DND-41 (cell line): ENCODE data around the gene TOP3B.

Experiments
- ATAC-seq: fragments of 200-7000 bp; cut with Tn5 transposase; 3 replicates; pipeline ENCODE4 v1.9.1; 2021; ENCODE audit warnings: low read depth; ENCODE audit not compliant: insufficient read depth
- DNase-seq: peaks from one replicate; pipeline ENCODE4 v3.0.0-alpha.2; 2020
- H2AFZ ChIP-seq: 2 replicates; pipeline ENCODE4 v1.6.0; 2012; ENCODE audit warnings: low read depth, low read length
- H3K27ac ChIP-seq: 2 replicates; pipeline ENCODE4 v1.5.1; 2012; ENCODE audit warnings: low read length, inconsistent platforms
- H3K27me3 ChIP-seq: fragments of 200-600 bp; sonication (generic); 2 replicates; pipeline ENCODE4 v1.6.0; 2012; ENCODE audit warnings: low read length, mild to moderate bottlenecking, inconsistent platforms; ENCODE audit not compliant: insufficient read depth, poor library complexity
- H3K36me3 ChIP-seq: 2 replicates; pipeline ENCODE4 v1.5.1; 2012; ENCODE audit warnings: low read length, inconsistent platforms; ENCODE audit not compliant: insufficient read depth
- H3K4me1 ChIP-seq: 2 replicates; pipeline ENCODE4 v1.5.1; 2012; ENCODE audit warnings: mild to moderate bottlenecking, low read length; ENCODE audit not compliant: insufficient read depth
- H3K4me2 ChIP-seq: 2 replicates; pipeline ENCODE4 v1.6.0; 2012; ENCODE audit warnings: mild to moderate bottlenecking, moderate library complexity, low read length, inconsistent platforms; ENCODE audit not compliant: insufficient read depth
- H3K4me3 ChIP-seq, 2 experiments: fragments of 200-600 bp in 1 of 2; shearing (Covaris generic) in 1 of 2; 2 replicates each; pipeline ENCODE4 v1.5.1; 2012 to 2016; ENCODE audit warnings: inconsistent platforms in 2 of 2, low read length in 2 of 2, mild to moderate bottlenecking in 2 of 2, low read depth in 1 of 2, moderate library complexity in 1 of 2
- H3K79me2 ChIP-seq: 2 replicates; pipeline ENCODE4 v1.6.0; 2012; ENCODE audit warnings: low read length, inconsistent platforms; ENCODE audit not compliant: insufficient read depth
- H3K9ac ChIP-seq: 2 replicates; pipeline ENCODE4 v1.6.0; 2012; ENCODE audit warnings: low read depth, mild to moderate bottlenecking, inconsistent platforms, low read length, moderate library complexity
- H3K9me3 ChIP-seq: 2 replicates; pipeline ENCODE4 v1.5.1; 2012; ENCODE audit warnings: low read length, moderate library complexity, mild to moderate bottlenecking, inconsistent platforms; ENCODE audit not compliant: insufficient read depth, severe bottlenecking
- H4K20me1 ChIP-seq: 2 replicates; pipeline ENCODE4 v1.6.0; 2012; ENCODE audit warnings: low read length; ENCODE audit not compliant: insufficient read depth
- CTCF ChIP-seq: IDR thresholded peaks from 2 replicates; pipeline ENCODE4 v1.5.1; 2012; ENCODE audit warnings: borderline replicate concordance, low read length, moderate library complexity, mild to moderate bottlenecking; ENCODE audit not compliant: poor library complexity, severe bottlenecking; ENCODE audit errors: extremely low read depth
- EZH2 ChIP-seq: IDR thresholded peaks from 3 replicates; pipeline ENCODE4 v1.6.1; 2012; ENCODE audit warnings: borderline replicate concordance, low read depth, mild to moderate bottlenecking, moderate library complexity, low read length, inconsistent platforms; ENCODE audit not compliant: severe bottlenecking

TOP3B gene

GRCh38 chr22:21921184-21921721, 61.3 kb downstream of the TOP3B start:
- Histone ChIP-seq H3K4me3 (no peak overlapping the region), H2AFZ (no peak overlapping the region), H3K79me2 (no peaks in the 10 kb centered on the region), H3K27ac (no peak overlapping the region), H3K27me3 (no peaks in the 10 kb centered on the region), H3K9me3 (no peaks in the 10 kb centered on the region), H3K36me3 (no peaks in the 10 kb centered on the region; the same call in 1 of the 2 replicates), H3K4me1 (no peaks in the 10 kb centered on the region), H3K9ac (no peak overlapping the region), H3K4me2 (no peak overlapping the region), H4K20me1 (no peaks in the 10 kb centered on the region)
- no peak for DNase-seq
- TF ChIP-seq CTCF = no peak
- no peak for TF ChIP-seq EZH2
- no peak for ATAC-seq

- ATAC-seq (no peak), DNase-seq (no peak)
- H2AFZ ChIP-seq = no peak overlapping the region
- no peaks in the 10 kb centered on the region for H3K27me3 ChIP-seq
- H3K27ac ChIP-seq = no peak overlapping the region
- H3K79me2 ChIP-seq = no peaks in the 10 kb centered on the region
- H3K36me3 ChIP-seq = no peaks in the 10 kb centered on the region; the same call in 1 of the 2 replicates
- no peak overlapping the region for H3K9ac ChIP-seq
- H3K4me1 ChIP-seq = no peaks in the 10 kb centered on the region
- H4K20me1 ChIP-seq = no peaks in the 10 kb centered on the region
- no peak overlapping the region for H3K4me3 ChIP-seq
- H3K4me2 ChIP-seq = no peak overlapping the region
- TF ChIP-seq CTCF (no peak), EZH2 (no peak)
- H3K9me3 ChIP-seq = no peaks in the 10 kb centered on the region
Measured at GRCh38 chr22:21920341-21921183, 62.0 kb downstream of the TOP3B start.

GRCh38 chr22:21919526-21920307, 62.9 kb downstream of the TOP3B start:
- Histone ChIP-seq H3K4me3 (no peak overlapping the region), H3K27ac (no peak overlapping the region), H3K9ac (no peak overlapping the region), H3K36me3 (no peaks in the 10 kb centered on the region), H3K4me1 (no peaks in the 10 kb centered on the region), H3K9me3 (no peaks in the 10 kb centered on the region), H3K27me3 (no peaks in the 10 kb centered on the region), H3K79me2 (no peaks in the 10 kb centered on the region), H2AFZ (no peak overlapping the region), H3K4me2 (no peak overlapping the region), H4K20me1 (no peaks in the 10 kb centered on the region)
- DNase-seq (no peak), ATAC-seq (no peak)
- TF ChIP-seq EZH2 (no peak), CTCF (no peak)
